DOHH2 (cell line): Measurements from ENCODE around the gene RPS6KB2.

Experiments
- H3F3A ChIP-seq: fragments of 200-600 bp; sonication (generic), shearing (Covaris generic); 2 replicates; pipeline ENCODE4 v1.6.0; 2016; ENCODE audit warnings: antibody characterized with exemption, mild to moderate bottlenecking; ENCODE audit not compliant: control insufficient read depth, insufficient read depth
- H3K27ac ChIP-seq: fragments of 200-600 bp; sonication (generic); 2 replicates; pipeline ENCODE4 v1.5.1; 2014; ENCODE audit warnings: low read depth, mild to moderate bottlenecking, low read length, moderate library complexity
- H3K27me3 ChIP-seq: fragments of 200-600 bp; sonication (generic); 2 replicates; pipeline ENCODE4 v1.6.1; 2014; ENCODE audit warnings: mild to moderate bottlenecking, low read length, mixed read lengths; ENCODE audit not compliant: control insufficient read depth
- H3K36me3 ChIP-seq: fragments of 200-600 bp; sonication (generic); 2 replicates; pipeline ENCODE4 v1.6.1; 2014; ENCODE audit warnings: mild to moderate bottlenecking, low read length, moderate library complexity, mixed read lengths; ENCODE audit not compliant: control insufficient read depth
- H3K4me1 ChIP-seq: fragments of 200-600 bp; sonication (generic); 2 replicates; pipeline ENCODE4 v1.6.1; 2014; ENCODE audit warnings: mild to moderate bottlenecking, low read length, mixed read lengths; ENCODE audit not compliant: control insufficient read depth
- H3K4me2 ChIP-seq: fragments of 200-600 bp; sonication (generic); 2 replicates; pipeline ENCODE4 v1.6.0; 2014; ENCODE audit warnings: mild to moderate bottlenecking, low read length, moderate library complexity
- H3K4me3 ChIP-seq: fragments of 200-600 bp; sonication (generic); 2 replicates; pipeline ENCODE4 v1.5.1; 2014; ENCODE audit warnings: mild to moderate bottlenecking, low read length, mixed read lengths
- H3K79me2 ChIP-seq: fragments of 200-600 bp; sonication (generic); 2 replicates; pipeline ENCODE4 v1.6.1; 2014; ENCODE audit warnings: mild to moderate bottlenecking, low read length, mixed read lengths; ENCODE audit not compliant: control insufficient read depth
- H3K9me2 ChIP-seq: fragments of 200-600 bp; sonication (generic); replicated peaks from 2 replicates; pipeline ENCODE4 v1.6.1; 2014; ENCODE audit warnings: mild to moderate bottlenecking, low read length, mixed read lengths; ENCODE audit not compliant: control insufficient read depth
- H3K9me3 ChIP-seq: fragments of 200-600 bp; sonication (generic); 2 replicates; pipeline ENCODE4 v1.6.1; 2014; ENCODE audit warnings: antibody characterized with exemption, low read length, mixed read lengths; ENCODE audit not compliant: control insufficient read depth, insufficient read depth
- H4K20me1 ChIP-seq: fragments of 200-600 bp; sonication (generic); 2 replicates; pipeline ENCODE4 v1.6.0; 2014; ENCODE audit warnings: low read depth, mild to moderate bottlenecking, antibody characterized with exemption, low read length, moderate library complexity; ENCODE audit not compliant: control insufficient read depth, insufficient read depth
- EZH2phosphoT487 ChIP-seq: fragments of 200-600 bp; sonication (generic); IDR thresholded peaks from 2 replicates; pipeline ENCODE4 v1.6.1; 2017; ENCODE audit warnings: borderline replicate concordance, mild to moderate bottlenecking, antibody characterized with exemption, low read length, moderate library complexity, mixed read lengths
- TF ChIP-seq, protein P1 (sequence below): fragments of 200-600 bp; sonication (generic); IDR thresholded peaks from one replicate; pipeline ENCODE4 v1.5.1; 2014; ENCODE audit warnings: antibody characterized with exemption, mild to moderate bottlenecking, low read depth, low read length; ENCODE audit not compliant: poor library complexity, severe bottlenecking

Gene RPS6KB2

DNA sequence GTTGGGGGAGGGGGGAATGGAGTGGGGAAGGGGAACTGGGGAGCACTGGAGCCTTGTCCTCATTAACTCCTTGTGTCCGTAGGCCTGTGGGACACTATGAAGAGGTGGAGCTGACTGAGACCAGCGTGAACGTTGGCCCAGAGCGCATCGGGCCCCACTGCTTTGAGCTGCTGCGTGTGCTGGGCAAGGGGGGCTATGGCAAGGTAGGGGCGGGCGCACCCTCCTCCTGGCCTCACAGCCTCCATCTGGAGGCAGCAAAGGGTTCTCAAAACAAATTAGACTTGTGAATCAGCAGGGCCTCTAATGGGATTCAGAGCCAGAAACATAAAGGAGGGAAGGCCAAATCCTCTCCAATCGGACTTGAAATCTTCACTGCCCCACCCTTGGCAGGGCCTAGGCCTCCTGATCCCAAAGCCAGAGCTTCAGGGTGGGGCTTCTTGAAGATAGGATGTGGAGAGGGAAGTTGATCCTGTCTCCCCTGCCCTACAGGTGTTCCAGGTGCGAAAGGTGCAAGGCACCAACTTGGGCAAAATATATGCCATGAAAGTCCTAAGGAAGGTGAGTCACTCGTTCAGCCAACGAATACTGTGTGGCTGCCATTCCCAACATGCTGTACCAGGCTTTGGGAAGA is 859 bp downstream of the RPS6KB2 start:
- H3F3A ChIP-seq = peaks cover 10% of the 10 kb centered on the region; the same call in 1 of the 2 replicates
- H3K27me3 ChIP-seq = no peaks in the 10 kb centered on the region
- H3K27ac ChIP-seq = no peak overlapping the region
- TF ChIP-seq, protein P1, sequence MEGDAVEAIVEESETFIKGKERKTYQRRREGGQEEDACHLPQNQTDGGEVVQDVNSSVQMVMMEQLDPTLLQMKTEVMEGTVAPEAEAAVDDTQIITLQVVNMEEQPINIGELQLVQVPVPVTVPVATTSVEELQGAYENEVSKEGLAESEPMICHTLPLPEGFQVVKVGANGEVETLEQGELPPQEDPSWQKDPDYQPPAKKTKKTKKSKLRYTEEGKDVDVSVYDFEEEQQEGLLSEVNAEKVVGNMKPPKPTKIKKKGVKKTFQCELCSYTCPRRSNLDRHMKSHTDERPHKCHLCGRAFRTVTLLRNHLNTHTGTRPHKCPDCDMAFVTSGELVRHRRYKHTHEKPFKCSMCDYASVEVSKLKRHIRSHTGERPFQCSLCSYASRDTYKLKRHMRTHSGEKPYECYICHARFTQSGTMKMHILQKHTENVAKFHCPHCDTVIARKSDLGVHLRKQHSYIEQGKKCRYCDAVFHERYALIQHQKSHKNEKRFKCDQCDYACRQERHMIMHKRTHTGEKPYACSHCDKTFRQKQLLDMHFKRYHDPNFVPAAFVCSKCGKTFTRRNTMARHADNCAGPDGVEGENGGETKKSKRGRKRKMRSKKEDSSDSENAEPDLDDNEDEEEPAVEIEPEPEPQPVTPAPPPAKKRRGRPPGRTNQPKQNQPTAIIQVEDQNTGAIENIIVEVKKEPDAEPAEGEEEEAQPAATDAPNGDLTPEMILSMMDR = no peak
- TF ChIP-seq EZH2phosphoT487 = no peak
- H3K4me1 ChIP-seq = peaks cover 25% of the 10 kb centered on the region
- no peaks in the 10 kb centered on the region for H3K9me3 ChIP-seq
- H3K79me2 ChIP-seq = peaks cover 34% of the 10 kb centered on the region
- peak overlapping the region; percentile 73 for H3K4me2 ChIP-seq
- peak overlapping the region; percentile 73 for H3K4me3 ChIP-seq
- H3K9me2 ChIP-seq = no peaks in the 10 kb centered on the region
- H3K36me3 ChIP-seq = peaks cover 44% of the 10 kb centered on the region
- H4K20me1 ChIP-seq = no peaks in the 10 kb centered on the region

DNA sequence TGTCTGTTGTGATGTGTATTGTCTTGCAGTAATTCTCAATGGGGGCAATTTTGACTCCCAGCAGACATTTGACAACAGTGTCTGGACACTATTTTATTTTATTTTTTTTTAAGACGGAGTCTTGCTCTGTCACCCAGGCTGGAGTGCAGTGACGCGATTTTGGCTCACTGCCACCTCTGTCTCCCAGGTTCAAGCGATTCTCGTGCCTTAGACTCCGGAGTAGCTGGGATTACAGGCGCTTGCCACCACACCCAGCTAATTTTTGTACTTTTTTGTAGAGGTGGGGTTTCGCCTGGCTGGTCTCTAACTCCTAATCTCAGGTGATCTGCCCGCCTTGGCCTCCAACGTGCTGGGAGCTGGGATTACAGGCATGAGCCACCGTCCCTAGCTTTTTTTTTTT is 1.4 kb downstream of the RPS6KB2 start:
- peaks cover 14% of the 10 kb centered on the region for H3F3A ChIP-seq
- H4K20me1 ChIP-seq = no peaks in the 10 kb centered on the region
- peak overlapping the region; percentile 73 for H3K4me2 ChIP-seq
- peaks cover 37% of the 10 kb centered on the region for H3K79me2 ChIP-seq
- no peak overlapping the region for H3K27ac ChIP-seq
- peaks cover 49% of the 10 kb centered on the region for H3K36me3 ChIP-seq
- TF ChIP-seq, protein P1 = no peak
- TF ChIP-seq EZH2phosphoT487 = no peak
- H3K9me3 ChIP-seq = no peaks in the 10 kb centered on the region
- H3K4me3 ChIP-seq = peak overlapping the region; percentile 73
- H3K9me2 ChIP-seq = no peaks in the 10 kb centered on the region
- no peaks in the 10 kb centered on the region for H3K27me3 ChIP-seq
- peaks cover 30% of the 10 kb centered on the region for H3K4me1 ChIP-seq

DNA sequence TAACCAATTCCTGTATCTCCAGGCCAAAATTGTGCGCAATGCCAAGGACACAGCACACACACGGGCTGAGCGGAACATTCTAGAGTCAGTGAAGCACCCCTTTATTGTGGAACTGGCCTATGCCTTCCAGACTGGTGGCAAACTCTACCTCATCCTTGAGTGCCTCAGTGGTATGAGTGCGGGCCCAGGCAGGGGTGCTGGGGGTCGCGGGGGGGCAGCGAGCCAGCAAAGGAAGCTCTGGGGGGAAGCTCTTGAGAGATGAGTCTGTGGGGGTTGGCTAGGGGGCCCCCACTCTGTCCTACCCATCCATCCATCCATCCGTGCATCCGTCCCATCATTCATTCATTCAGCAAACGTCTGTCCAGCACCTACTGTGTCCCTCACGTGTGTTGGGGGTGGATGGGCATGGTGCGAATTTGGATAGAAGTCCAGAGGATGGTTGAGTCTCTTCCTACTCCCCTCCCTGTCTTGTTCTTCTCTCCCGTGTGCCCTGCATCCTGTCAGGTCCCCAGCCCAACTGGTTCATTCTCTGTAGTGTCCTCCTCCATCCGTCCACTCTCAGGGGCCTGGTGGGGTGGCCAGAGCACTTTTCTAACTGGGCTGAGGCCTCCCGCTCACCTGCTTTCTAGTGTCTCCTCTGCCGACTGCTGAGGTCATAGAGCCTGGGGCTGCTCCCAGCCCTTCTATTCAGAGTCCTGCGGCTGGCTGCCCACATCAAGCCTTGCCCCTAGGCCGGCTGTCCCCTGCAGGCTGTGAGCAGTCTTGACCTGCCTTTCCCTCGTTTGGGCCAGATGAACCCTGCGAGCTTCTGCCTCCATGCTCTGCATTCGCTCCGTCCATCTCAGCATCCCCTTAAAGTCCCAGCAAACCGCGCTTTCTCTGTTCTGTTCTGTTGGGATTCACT is 3.3 kb downstream of the RPS6KB2 start:
- Histone ChIP-seq H3K4me3 (no peak overlapping the region), H4K20me1 (peaks cover 12% of the 10 kb centered on the region; the same call in 1 of the 2 replicates), H3F3A (peaks cover 31% of the 10 kb centered on the region), H3K9me3 (no peaks in the 10 kb centered on the region), H3K36me3 (peaks cover 68% of the 10 kb centered on the region), H3K4me1 (peaks cover 47% of the 10 kb centered on the region), H3K79me2 (peaks cover 55% of the 10 kb centered on the region), H3K9me2 (no peaks in the 10 kb centered on the region), H3K4me2 (no peak overlapping the region), H3K27me3 (no peaks in the 10 kb centered on the region), H3K27ac (no peak overlapping the region)
- TF ChIP-seq EZH2phosphoT487 = no peak
- TF ChIP-seq, protein P1 = no peak
